Measurements from ENCODE around the gene RALGPS2. TPM values are rescaled to one million over a fixed set of nuclear protein-coding genes. Genes with fewer than 3 reads are reported as not detected.

RALGPS2 gene
- total RNA-seq, 4 donors from 2014 or later: 4.3 to 30.8 (median 16.8) TPM

GRCh38 chr1:178802873-178803272, 77.8 kb downstream of the RALGPS2 start:
- no peak for TF ChIP-seq CTCF (IDR thresholded peaks at IDR 0.05)
- no peak for TF ChIP-seq EP300 (IDR thresholded peaks at IDR 0.05)
- no peak for TF ChIP-seq POLR2A (IDR thresholded peaks at IDR 0.05)
- Histone ChIP-seq H3K27ac (no peak overlapping the region), H3K4me3 (no peak overlapping the region), H3K4me1 (no peaks in the 10 kb centered on the region), H3K27me3 (no peaks in the 10 kb centered on the region), H3K36me3 (peaks cover 0 to 14% (median 0%) of the 10 kb centered on the region in 3 donors), H3K9me3 (peaks cover 0 to 9% (median 0%) of the 10 kb centered on the region in 4 donors)
- DNase-seq (ENCODE audit: low spot score in 2 of 2): no peak
- 91 to 92% methylated on average over 3 of the region's 3 CpGs for WGBS, 2 donors

- Histone ChIP-seq H3K4me3 (no peak overlapping the region), H3K27ac (no peak overlapping the region), H3K27me3 (no peaks in the 10 kb centered on the region), H3K4me1 (no peaks in the 10 kb centered on the region), H3K36me3 (peaks cover 0 to 6% (median 0%) of the 10 kb centered on the region in 3 donors), H3K9me3 (no peaks in the 10 kb centered on the region)
- no peak for DNase-seq (ENCODE audit: low spot score in 2 of 2)
- 92 to 94% methylated on average over 9 of the region's 9 CpGs for WGBS, 2 donors
- no peak for TF ChIP-seq EP300 (IDR thresholded peaks at IDR 0.05)
- TF ChIP-seq CTCF (IDR thresholded peaks at IDR 0.05): no peak
- TF ChIP-seq POLR2A (IDR thresholded peaks at IDR 0.05): no peak
Measured at GRCh38 chr1:178806665-178807300, 81.7 kb downstream of the RALGPS2 start.

GRCh38 chr1:178808529-178808928, 83.5 kb downstream of the RALGPS2 start:
- DNase-seq (ENCODE audit: low spot score in 2 of 2): no peak
- Histone ChIP-seq H3K36me3 (peaks cover 0 to 6% (median 0%) of the 10 kb centered on the region in 3 donors), H3K4me1 (no peaks in the 10 kb centered on the region), H3K27me3 (no peaks in the 10 kb centered on the region), H3K27ac (no peak overlapping the region), H3K9me3 (no peaks in the 10 kb centered on the region), H3K4me3 (no peak overlapping the region)
- TF ChIP-seq CTCF (IDR thresholded peaks at IDR 0.05) (no peak), POLR2A (IDR thresholded peaks at IDR 0.05) (no peak), EP300 (IDR thresholded peaks at IDR 0.05) (no peak)
- WGBS, 2 donors: 80 to 81% methylated on average over 3 of the region's 3 CpGs

GRCh38 chr1:178810585-178810984, 85.5 kb downstream of the RALGPS2 start:
- Histone ChIP-seq H3K9me3 (no peaks in the 10 kb centered on the region), H3K27me3 (no peaks in the 10 kb centered on the region)
- DNase-seq (ENCODE audit: low spot score in 2 of 2): no peak

GRCh38 chr1:178818416-178818815, 93.4 kb downstream of the RALGPS2 start:
- no peak for DNase-seq (ENCODE audit: low spot score in 2 of 2)
- Histone ChIP-seq H3K9me3 (no peaks in the 10 kb centered on the region), H3K4me3 (no peak overlapping the region), H3K4me1 (no peaks in the 10 kb centered on the region), H3K27me3 (no peaks in the 10 kb centered on the region), H3K36me3 (no peaks in the 10 kb centered on the region), H3K27ac (no peak overlapping the region)
- TF ChIP-seq POLR2A (IDR thresholded peaks at IDR 0.05): no peak
- WGBS, 2 donors: 80 to 88% methylated on average over 2 of the region's 2 CpGs

More at GRCh38 chr1:178810585-178810984, 85.5 kb downstream of the RALGPS2 start:
- Histone ChIP-seq H3K4me1 (no peaks in the 10 kb centered on the region), H3K27ac (no peak overlapping the region), H3K4me3 (no peak overlapping the region), H3K36me3 (peaks cover 0 to 6% (median 0%) of the 10 kb centered on the region in 3 donors)
- no peak for TF ChIP-seq POLR2A (IDR thresholded peaks at IDR 0.05)

- no peaks in the 10 kb centered on the region for H3K27me3 ChIP-seq
- no peak overlapping the region for H3K4me3 ChIP-seq
- no peaks in the 10 kb centered on the region for H3K9me3 ChIP-seq
- DNase-seq (ENCODE audit: low spot score in 2 of 2): no peak
- H3K36me3 ChIP-seq: no peaks in the 10 kb centered on the region
- no peak overlapping the region for H3K27ac ChIP-seq
- no peak for TF ChIP-seq POLR2A (IDR thresholded peaks at IDR 0.05)
- no peak for TF ChIP-seq CTCF (IDR thresholded peaks at IDR 0.05)
- no peak for TF ChIP-seq EP300 (IDR thresholded peaks at IDR 0.05)
- H3K4me1 ChIP-seq: no peaks in the 10 kb centered on the region
- WGBS, 2 donors: 99 to 100% methylated on average over 4 of the region's 4 CpGs
Measured at GRCh38 chr1:178819123-178819522, 94.1 kb downstream of the RALGPS2 start.

All from tibial nerve (tissue), 4 donors.